Sigmoid colon (tissue), 3 donors: ENCODE measurements around the gene GPR33.

Experiments
- CTCF ChIP-seq, 4 experiments: fragments of 450-650 bp in 3 of 4; fragments of 200-600 bp in 1 of 4; IDR thresholded peaks; one replicate each; pipeline ENCODE4 v1.5.1; 2016 to 2019; ENCODE audit warnings: antibody characterized with exemption in 4 of 4, mild to moderate bottlenecking in 3 of 4, moderate library complexity in 2 of 4
- POLR2A ChIP-seq, 2 donors: fragments of 450-650 bp; IDR thresholded peaks; one replicate each; pipeline ENCODE4 v1.6.1; 2016; ENCODE audit warnings: antibody characterized with exemption in 2 of 2, mild to moderate bottlenecking in 2 of 2, moderate library complexity in 2 of 2

GRCh38 chr14:31461545-31461944 is 26.3 kb downstream of the GPR33 start:
- TF ChIP-seq CTCF (IDR thresholded peaks at IDR 0.05), result no peak
- TF ChIP-seq POLR2A (IDR thresholded peaks at IDR 0.05), result no peak
